H9 (cell line): Measurements from ENCODE around the gene SAXO2. TPM values are rescaled to one million over a fixed set of nuclear protein-coding genes. Genes with fewer than 3 reads are reported as not detected.

ENCODE experiments used
- DNase-seq: peaks from one replicate; pipeline ENCODE4 v3.0.0-alpha.2; 2017
- H2AFZ ChIP-seq: one replicate; pipeline ENCODE4 v1.6.1; 2013; ENCODE audit warnings: mild to moderate bottlenecking, low read length, control low read depth, moderate library complexity
- H2AK5ac ChIP-seq: 2 replicates; pipeline ENCODE4 v1.6.1; 2013; ENCODE audit warnings: low read length, control low read depth, mixed read lengths; ENCODE audit not compliant: insufficient read length
- H2BK120ac ChIP-seq: one replicate; pipeline ENCODE4 v1.6.1; 2013; ENCODE audit warnings: low read depth, mild to moderate bottlenecking, low read length, control low read depth, inconsistent platforms; ENCODE audit not compliant: poor library complexity, severe bottlenecking
- H2BK12ac ChIP-seq: 2 replicates; pipeline ENCODE4 v1.6.1; 2013; ENCODE audit warnings: low read length, control low read depth, mixed read lengths, low read depth; ENCODE audit not compliant: insufficient read length
- H2BK15ac ChIP-seq: 2 replicates; pipeline ENCODE4 v1.6.1; 2013; ENCODE audit warnings: low read depth, low read length, control low read depth
- H2BK20ac ChIP-seq: one replicate; pipeline ENCODE4 v1.6.1; 2013; ENCODE audit warnings: low read depth, mild to moderate bottlenecking, low read length, control low read depth, inconsistent platforms; ENCODE audit not compliant: poor library complexity, severe bottlenecking
- H2BK5ac ChIP-seq: 2 replicates; pipeline ENCODE4 v1.6.1; 2013; ENCODE audit warnings: low read length, control low read depth, mixed read lengths; ENCODE audit not compliant: insufficient read length
- H3K14ac ChIP-seq: 2 replicates; pipeline ENCODE4 v1.6.1; 2013; ENCODE audit warnings: low read length, control low read depth; ENCODE audit not compliant: insufficient read depth
- H3K18ac ChIP-seq: 2 replicates; pipeline ENCODE4 v1.6.1; 2013; ENCODE audit warnings: low read depth, mild to moderate bottlenecking, mixed read lengths, low read length, control low read depth; ENCODE audit not compliant: insufficient read length
- H3K23ac ChIP-seq: 2 replicates; pipeline ENCODE4 v1.6.1; 2013; ENCODE audit warnings: low read length, control low read depth, mixed read lengths, low read depth; ENCODE audit not compliant: insufficient read length
- H3K23me2 ChIP-seq: 2 replicates; pipeline ENCODE4 v1.6.1; 2013; ENCODE audit warnings: low read depth, mild to moderate bottlenecking, mixed read lengths, low read length, control low read depth; ENCODE audit not compliant: insufficient read length, poor library complexity, severe bottlenecking
- H3K27ac ChIP-seq: 2 replicates; pipeline ENCODE4 v1.5.1; 2013; ENCODE audit warnings: low read length, control low read depth, mixed read lengths, low read depth; ENCODE audit not compliant: insufficient read length
- H3K27me3 ChIP-seq: 2 replicates; pipeline ENCODE4 v1.6.1; 2013; ENCODE audit warnings: low read length, control low read depth, inconsistent platforms; ENCODE audit not compliant: insufficient read depth
- H3K4ac ChIP-seq: 2 replicates; pipeline ENCODE4 v1.6.1; 2013; ENCODE audit warnings: low read depth, mild to moderate bottlenecking, control low read depth, inconsistent platforms, low read length, moderate library complexity
- H3K4me1 ChIP-seq: 2 replicates; pipeline ENCODE4 v1.6.1; 2013; ENCODE audit warnings: low read length, control low read depth, inconsistent platforms; ENCODE audit not compliant: insufficient read depth
- H3K4me2 ChIP-seq: 2 replicates; pipeline ENCODE4 v1.6.1; 2013; ENCODE audit warnings: low read length, control low read depth, mixed read lengths; ENCODE audit not compliant: insufficient read length, insufficient read depth
- H3K56ac ChIP-seq: 2 replicates; pipeline ENCODE4 v1.6.1; 2013; ENCODE audit warnings: low read depth, mild to moderate bottlenecking, mixed read lengths, low read length, control low read depth; ENCODE audit not compliant: insufficient read length
- H3K79me1 ChIP-seq: 2 replicates; pipeline ENCODE4 v1.6.1; 2013; ENCODE audit warnings: low read depth, mild to moderate bottlenecking, moderate library complexity, low read length, control low read depth, inconsistent platforms; ENCODE audit not compliant: insufficient read depth, poor library complexity, severe bottlenecking
- H3K79me2 ChIP-seq: 2 replicates; pipeline ENCODE4 v1.6.1; 2013; ENCODE audit warnings: low read length, control low read depth, inconsistent platforms; ENCODE audit not compliant: insufficient read depth
- H3K9ac ChIP-seq: 2 replicates; pipeline ENCODE4 v1.6.1; 2013; ENCODE audit warnings: low read length, control low read depth, mixed read lengths; ENCODE audit not compliant: insufficient read length; ENCODE audit errors: extremely low read depth
- H3K9me3 ChIP-seq: one replicate; pipeline ENCODE4 v1.6.1; 2013; ENCODE audit warnings: low read depth, low read length, inconsistent platforms; ENCODE audit not compliant: control insufficient read depth
- H3T11ph ChIP-seq: one replicate; pipeline ENCODE4 v1.6.1; 2013; ENCODE audit warnings: mild to moderate bottlenecking, low read length, control low read depth, inconsistent platforms
- H4K20me1 ChIP-seq: one replicate; pipeline ENCODE4 v1.6.1; 2013; ENCODE audit not compliant: control insufficient read depth, insufficient read length, insufficient read depth
- H4K5ac ChIP-seq: 2 replicates; pipeline ENCODE4 v1.6.1; 2013; ENCODE audit warnings: low read depth, mild to moderate bottlenecking, mixed read lengths, low read length, control low read depth; ENCODE audit not compliant: insufficient read length
- H4K8ac ChIP-seq: replicated peaks from 2 replicates; pipeline ENCODE4 v1.6.1; 2013; ENCODE audit warnings: low read length, control low read depth, mixed read lengths, low read depth; ENCODE audit not compliant: insufficient read length
- H4K91ac ChIP-seq: 2 replicates; pipeline ENCODE4 v1.6.1; 2013; ENCODE audit warnings: low read depth, mild to moderate bottlenecking, moderate library complexity, mixed read lengths, low read length, control low read depth; ENCODE audit not compliant: insufficient read length
- H3K27ac Mint-ChIP-seq, 3 experiments: 2 replicates in 2 of 3; 3 replicates in 1 of 3; pipeline ENCODE4 v1.8.0; 2020 to 2021; ENCODE audit warnings: mixed read lengths in 3 of 3, mild to moderate bottlenecking in 1 of 3, moderate library complexity in 1 of 3
- H3K27me3 Mint-ChIP-seq: 2 replicates; pipeline ENCODE4 v1.8.0; 2021; ENCODE audit warnings: low read depth, mild to moderate bottlenecking, moderate library complexity, mixed read lengths
- H3K36me3 Mint-ChIP-seq, 3 experiments: 2 replicates in 2 of 3; 3 replicates in 1 of 3; pipeline ENCODE4 v1.8.0; 2020 to 2021; ENCODE audit warnings: low read depth in 3 of 3, mixed read lengths in 3 of 3; ENCODE audit not compliant: insufficient read depth in 1 of 3
- H3K4me1 Mint-ChIP-seq, 2 experiments: 2 replicates each; pipeline ENCODE4 v1.8.0; 2020; ENCODE audit warnings: mixed read lengths in 2 of 2
- H3K4me3 Mint-ChIP-seq, 2 experiments: 2 replicates in 1 of 2; 3 replicates in 1 of 2; pipeline ENCODE4 v1.8.0; 2020 to 2021; ENCODE audit warnings: mild to moderate bottlenecking in 2 of 2, mixed read lengths in 2 of 2, moderate library complexity in 1 of 2
- H3K9me3 Mint-ChIP-seq, 2 experiments: 2 replicates in 1 of 2; 3 replicates in 1 of 2; pipeline ENCODE4 v1.8.0; 2020; ENCODE audit warnings: mild to moderate bottlenecking in 2 of 2, mixed read lengths in 2 of 2, moderate library complexity in 1 of 2
- CTCF ChIP-seq: fragments of 200-600 bp; sonication (generic); conservative IDR thresholded peaks from 3 replicates; pipeline ENCODE4 v1.8.0; 2021; ENCODE audit warnings: antibody characterized with exemption, mild to moderate bottlenecking
- WGBS: extraction: QIAGEN DNeasy Blood & Tissue Kit; methylation state at CpG from one replicate; pipeline ENCODE4 v1.1.7; 2013; ENCODE audit warnings: missing lambda C conversion rate, low lambda C conversion rate, mixed read lengths; ENCODE audit not compliant: insufficient read length; ENCODE audit errors: extremely low coverage; 5-methylcytosine and 5-hydroxymethylcytosine counted together
- total RNA-seq: library from RNA; stranded (reverse); gene quantifications from 2 replicates; pipeline ENCODE4 v1.2.1, GENCODE V29; 2021

SAXO2 gene
- total RNA-seq, 1 experiment from 2014 or later, result 3.1 TPM

- H3K4me3 Mint-ChIP-seq, result peak overlapping the region in 1 of 2 experiments; percentile 55; a peak in 1 of 5 replicates
Observed at GRCh38 chr15:82294061-82294690, 31.6 kb downstream of the SAXO2 start.

More at GRCh38 chr15:82294061-82294690, 31.6 kb downstream of the SAXO2 start:
- Histone ChIP-seq H2BK12ac (no peak overlapping the region), H3K4ac (no peak overlapping the region), H4K91ac (no peak overlapping the region), H2AFZ (no peak overlapping the region), H2BK120ac (no peak overlapping the region), H2AK5ac (no peak overlapping the region), H3K9me3 (no peaks in the 10 kb centered on the region), H3K23me2 (no peaks in the 10 kb centered on the region), H4K8ac (no peak overlapping the region), H3K56ac (no peak overlapping the region), H2BK5ac (no peak overlapping the region), H3K27me3 (no peaks in the 10 kb centered on the region), H3K27ac (no peak overlapping the region), H3K79me1 (no peaks in the 10 kb centered on the region), H4K20me1 (no peaks in the 10 kb centered on the region), H3K9ac (no peak overlapping the region), H3K79me2 (no peaks in the 10 kb centered on the region), H3K23ac (no peak overlapping the region), H3T11ph (no peak overlapping the region), H3K14ac (no peak overlapping the region), H3K4me1 (no peaks in the 10 kb centered on the region; the same call in 1 of the 2 replicates), H3K18ac (no peak overlapping the region), H3K4me2 (no peak overlapping the region), H4K5ac (no peak overlapping the region), H2BK20ac (no peak overlapping the region), H2BK15ac (no peak overlapping the region)
- H3K9me3 Mint-ChIP-seq, result no peaks in the 10 kb centered on the region
- peaks cover 13 to 14% of the 10 kb centered on the region in 2 experiments for H3K4me1 Mint-ChIP-seq
- TF ChIP-seq CTCF, result no peak
- 0 out of 7 replicates have a peak overlapping the region, but pooled peaks of 1 of the 3 experiments have one; percentile 11 for H3K27ac Mint-ChIP-seq
- no peak for DNase-seq
- no peaks in the 10 kb centered on the region for H3K36me3 Mint-ChIP-seq
- peaks cover 5% of the 10 kb centered on the region for H3K27me3 Mint-ChIP-seq
- no CpG with 5 or more reads among the region's 11 CpGs for WGBS
